NCI-H1417 (cell line): ENCODE data around the gene RASGEF1C.

ENCODE experiments used
- DNase-seq, 3 experiments: peaks; one replicate each; lab custom pipeline; 2025; lab: John Stamatoyannopoulos, UW

The RASGEF1C gene

DNA sequence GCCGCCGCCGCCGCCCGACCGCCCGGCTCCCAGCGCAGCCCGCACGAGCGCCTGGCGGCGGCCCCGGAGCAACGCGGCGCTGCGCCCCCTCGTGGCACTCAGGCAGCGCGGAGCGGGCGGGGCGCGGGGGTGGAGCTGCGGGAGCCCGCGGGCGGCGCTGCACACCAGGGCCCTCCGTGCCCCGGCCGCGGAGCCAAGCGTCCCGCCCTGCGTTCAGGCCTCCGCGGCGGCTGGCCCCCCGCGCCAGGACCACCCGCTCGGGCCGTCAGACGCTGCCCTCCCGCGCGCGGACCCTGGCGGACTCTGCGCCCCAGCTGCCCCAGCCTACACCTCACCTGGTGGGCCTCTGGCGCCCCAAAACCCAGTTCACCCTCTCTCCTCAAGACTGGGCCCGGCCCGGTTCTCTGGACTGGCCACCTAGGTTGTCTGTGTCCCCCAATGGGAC is at the start of gene RASGEF1C:
RASGEF1C (minus strand) TSS at position 75 of the 445 bp plus-strand sequence. CDS start 71,159 bp downstream, outside the sequence.
- peak; percentile 32 to 60 (median 43) for DNase-seq

GRCh38 chr5:180253036-180253824 is 44.2 kb upstream of the RASGEF1C start:
- DNase-seq = no peak

DNA sequence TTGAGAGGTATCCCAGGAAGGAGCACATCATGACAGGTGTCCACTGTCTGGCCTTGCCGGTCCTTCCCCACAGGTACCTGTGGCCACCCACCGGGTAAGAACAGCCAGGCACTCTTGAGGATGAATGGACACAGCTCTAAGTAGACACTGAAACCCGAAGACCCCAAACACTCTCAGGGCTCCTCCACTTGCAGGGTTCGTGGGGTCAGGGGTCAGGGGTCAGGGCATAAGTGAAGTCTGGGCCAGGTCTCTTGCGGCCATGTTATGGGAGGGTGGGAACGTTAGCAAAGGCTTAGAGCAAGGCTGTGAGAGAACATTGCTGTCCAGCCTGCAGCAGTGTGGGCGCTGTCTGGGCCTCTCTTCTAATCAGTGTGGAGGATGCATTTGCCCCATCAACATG is 42.9 kb upstream of the RASGEF1C start:
- no peak for DNase-seq

GRCh38 chr5:180251141-180251540 is 42.1 kb upstream of the RASGEF1C start:
- no peak for DNase-seq

- DNase-seq = no peak
Observed at GRCh38 chr5:180250329-180250728, 41.3 kb upstream of the RASGEF1C start.

DNA sequence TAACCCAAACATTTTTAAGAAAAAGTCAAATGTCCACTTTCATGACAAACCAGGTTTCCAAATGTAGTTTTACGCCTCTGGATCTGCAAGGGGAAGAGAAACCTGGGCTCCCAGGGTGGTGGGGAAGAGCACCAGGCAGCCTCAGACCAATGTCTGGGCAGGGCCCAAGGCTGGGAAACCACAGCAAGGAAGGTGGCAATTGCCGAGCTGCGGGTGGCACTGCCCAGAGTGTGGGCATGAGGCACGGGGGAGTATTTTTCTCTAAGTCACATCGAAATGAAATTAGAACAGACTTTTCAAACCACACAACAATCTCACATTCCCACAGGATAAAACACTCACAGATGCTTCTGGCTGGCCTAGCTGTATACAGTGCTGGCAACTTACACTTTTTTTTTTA is 32.6 kb upstream of the RASGEF1C start:
- no peak for DNase-seq

- no peak for DNase-seq
Observed at GRCh38 chr5:180238631-180239030, 29.6 kb upstream of the RASGEF1C start.

GRCh38 chr5:180235846-180236245 is 26.8 kb upstream of the RASGEF1C start:
- no peak for DNase-seq

DNA sequence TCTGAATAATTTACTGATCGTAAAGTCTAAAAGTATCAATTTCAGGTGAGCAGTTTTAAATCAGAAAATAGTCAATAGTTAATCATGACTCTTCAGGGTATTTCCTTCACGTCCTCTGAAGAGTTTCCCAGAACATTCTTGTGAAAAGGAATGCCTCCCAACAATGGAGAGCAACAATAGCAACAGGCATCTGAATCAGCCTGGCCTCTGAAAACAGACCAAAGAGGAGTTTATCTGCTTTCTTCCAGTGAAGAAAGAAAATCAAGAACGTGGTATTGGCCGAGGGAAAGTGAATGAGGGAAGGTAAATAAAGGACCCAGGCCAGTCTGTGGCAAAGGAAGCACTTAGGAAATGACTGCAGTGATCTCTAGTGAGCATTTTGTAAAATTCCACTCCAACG is 26.1 kb upstream of the RASGEF1C start:
- DNase-seq = no peak

- DNase-seq = no peak
Observed at GRCh38 chr5:180234271-180234670, 25.3 kb upstream of the RASGEF1C start.

DNA sequence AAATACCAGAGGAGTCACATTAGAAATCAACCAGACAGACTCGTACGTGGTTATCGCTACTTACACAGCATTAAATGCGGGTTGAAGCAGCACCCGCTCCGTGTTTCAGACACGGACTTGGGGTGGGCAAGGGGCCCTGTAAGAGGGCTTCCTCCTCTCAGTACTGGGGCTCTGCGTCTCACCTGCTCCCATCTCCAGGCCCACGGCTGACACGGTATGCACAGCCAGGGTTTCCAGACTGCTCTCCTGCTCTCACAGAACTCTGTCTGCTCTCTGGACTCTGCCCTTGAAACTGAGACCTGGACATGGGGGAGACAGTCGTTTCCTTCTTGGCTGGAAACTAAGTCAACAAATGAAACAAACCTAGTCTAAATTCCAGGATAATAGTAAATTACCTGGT is 24.7 kb upstream of the RASGEF1C start:
- DNase-seq = no peak

- DNase-seq = no peak
Observed at GRCh38 chr5:180230017-180230416, 21.0 kb upstream of the RASGEF1C start.

DNA sequence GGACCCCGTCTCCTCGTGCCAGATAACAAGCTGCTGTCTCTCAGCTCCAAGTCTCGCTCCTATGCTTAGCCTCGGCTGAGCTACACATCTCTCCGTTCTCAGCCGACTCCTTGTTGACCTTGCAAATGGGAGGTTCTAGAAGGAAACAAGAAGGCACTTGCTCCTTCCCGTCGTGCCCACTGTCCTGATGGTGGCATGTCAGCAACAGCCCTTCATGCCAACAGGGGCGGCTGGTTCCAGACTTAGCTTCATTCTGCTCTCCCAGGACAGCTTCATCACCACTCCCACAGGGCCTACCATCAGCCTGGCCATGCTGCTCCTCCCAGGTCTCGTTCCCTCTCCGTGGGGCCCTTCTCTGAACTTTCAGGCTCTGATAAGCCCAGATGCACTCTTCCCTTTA is 13.0 kb upstream of the RASGEF1C start:
- no peak for DNase-seq

DNA sequence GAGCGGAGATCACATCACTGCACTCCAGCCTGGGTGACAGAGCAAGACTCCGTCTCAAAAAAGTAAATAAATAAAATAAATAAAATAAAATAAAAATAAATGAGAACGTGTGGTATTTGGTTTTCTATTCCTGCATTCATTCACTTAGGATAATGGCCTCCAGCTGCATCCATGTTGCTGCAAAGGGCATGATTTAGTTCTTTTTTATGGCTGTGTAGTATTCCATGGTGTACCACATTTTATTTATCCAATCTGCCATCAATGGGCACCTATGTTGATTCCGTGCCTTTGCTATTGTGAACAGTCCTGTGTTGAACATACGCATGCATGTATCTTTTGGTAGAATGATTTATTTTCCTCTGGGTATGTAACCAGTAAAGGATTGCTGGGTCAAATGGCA is 8.8 kb upstream of the RASGEF1C start:
- no peak for DNase-seq

GRCh38 chr5:180216646-180217171 is 7.7 kb upstream of the RASGEF1C start:
- DNase-seq = no peak

GRCh38 chr5:180215783-180216630 is 7.0 kb upstream of the RASGEF1C start:
- DNase-seq = no peak

DNA sequence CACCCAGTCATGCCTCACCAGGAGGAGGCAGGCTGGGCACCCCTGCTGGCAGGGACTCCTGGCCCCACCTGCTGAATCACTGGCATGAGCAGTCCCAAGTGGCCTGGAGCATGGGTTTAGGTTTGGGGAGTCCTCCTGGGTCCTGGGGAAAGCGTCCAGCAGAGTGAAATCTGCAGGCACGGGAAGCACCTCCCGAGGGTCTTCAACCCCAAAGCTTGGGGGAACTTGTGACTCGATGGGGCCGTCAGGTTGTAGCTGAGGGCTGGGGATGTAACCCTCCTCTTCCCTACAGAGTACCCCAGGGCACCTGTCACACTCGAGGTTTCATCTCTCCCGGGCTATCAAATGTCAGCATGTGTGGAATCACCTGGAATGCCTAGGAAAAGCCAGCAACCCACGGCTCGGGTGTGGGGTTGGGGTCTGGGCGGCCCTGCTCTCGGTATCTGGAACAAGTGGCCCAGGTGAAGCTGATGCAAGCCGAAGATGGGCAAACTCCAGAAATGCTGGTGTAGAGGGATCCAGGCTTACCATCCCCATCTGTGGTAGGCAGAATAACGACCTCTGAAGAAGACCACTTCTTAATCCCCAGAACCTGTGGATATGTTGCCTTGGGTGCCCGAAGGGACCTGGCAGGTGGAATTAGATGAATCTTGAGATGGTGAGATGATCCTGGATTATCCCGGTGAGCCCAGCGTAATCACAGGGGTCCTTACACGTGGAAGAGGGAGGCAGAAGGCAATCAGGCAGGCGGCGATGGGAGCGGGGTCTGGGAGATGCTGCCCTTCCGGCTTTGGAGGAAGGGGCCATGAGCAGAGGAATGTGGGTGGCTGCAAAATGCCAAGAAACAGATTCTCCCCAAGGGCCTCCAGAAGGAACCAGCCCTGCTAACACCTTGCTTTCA is 6.1 kb upstream of the RASGEF1C start:
- DNase-seq = no peak

DNA sequence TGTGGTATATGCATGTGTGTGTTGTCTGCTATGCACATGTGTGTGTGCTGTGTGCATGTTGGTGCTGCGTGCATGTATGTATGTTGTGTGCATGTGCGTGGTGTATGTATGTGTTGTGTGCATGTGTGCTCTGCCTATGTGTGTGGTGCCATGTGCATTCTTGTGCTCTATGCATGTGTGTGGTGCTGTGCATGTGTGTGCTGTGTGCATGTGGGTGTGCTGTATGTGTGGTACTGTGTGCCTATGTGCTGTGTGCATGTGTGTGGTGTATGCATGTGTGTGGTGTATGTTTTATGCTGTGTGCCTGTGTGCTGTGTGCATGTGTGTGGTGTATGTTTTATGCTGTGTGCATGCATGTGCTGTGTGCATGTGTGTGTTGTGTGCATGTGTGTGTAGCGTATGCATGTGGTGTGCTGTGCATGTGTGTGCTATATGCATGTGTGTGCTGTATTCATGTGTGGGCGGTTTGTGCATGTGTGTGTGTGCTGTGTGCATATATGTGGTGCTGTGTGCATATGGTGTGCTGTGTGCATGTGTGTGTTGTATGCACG is 4.7 kb upstream of the RASGEF1C start:
- no peak for DNase-seq

DNA sequence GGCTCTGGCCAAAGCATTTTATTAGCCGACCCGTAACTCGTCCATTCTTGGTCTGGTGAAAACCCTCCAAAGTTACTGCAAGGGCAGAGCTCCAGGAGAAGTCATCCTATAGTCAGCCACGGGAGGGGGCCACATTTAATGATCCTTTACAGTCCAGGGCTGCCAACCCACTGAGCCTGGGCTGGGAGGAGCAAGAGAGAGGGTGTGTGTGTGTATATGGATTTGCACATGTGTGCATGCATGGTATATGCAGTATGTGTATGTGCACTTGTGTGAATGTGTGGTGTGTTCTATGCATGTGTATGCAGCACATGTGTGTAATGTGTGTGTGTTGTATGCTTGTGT is 4.2 kb upstream of the RASGEF1C start:
- DNase-seq = no peak

DNA sequence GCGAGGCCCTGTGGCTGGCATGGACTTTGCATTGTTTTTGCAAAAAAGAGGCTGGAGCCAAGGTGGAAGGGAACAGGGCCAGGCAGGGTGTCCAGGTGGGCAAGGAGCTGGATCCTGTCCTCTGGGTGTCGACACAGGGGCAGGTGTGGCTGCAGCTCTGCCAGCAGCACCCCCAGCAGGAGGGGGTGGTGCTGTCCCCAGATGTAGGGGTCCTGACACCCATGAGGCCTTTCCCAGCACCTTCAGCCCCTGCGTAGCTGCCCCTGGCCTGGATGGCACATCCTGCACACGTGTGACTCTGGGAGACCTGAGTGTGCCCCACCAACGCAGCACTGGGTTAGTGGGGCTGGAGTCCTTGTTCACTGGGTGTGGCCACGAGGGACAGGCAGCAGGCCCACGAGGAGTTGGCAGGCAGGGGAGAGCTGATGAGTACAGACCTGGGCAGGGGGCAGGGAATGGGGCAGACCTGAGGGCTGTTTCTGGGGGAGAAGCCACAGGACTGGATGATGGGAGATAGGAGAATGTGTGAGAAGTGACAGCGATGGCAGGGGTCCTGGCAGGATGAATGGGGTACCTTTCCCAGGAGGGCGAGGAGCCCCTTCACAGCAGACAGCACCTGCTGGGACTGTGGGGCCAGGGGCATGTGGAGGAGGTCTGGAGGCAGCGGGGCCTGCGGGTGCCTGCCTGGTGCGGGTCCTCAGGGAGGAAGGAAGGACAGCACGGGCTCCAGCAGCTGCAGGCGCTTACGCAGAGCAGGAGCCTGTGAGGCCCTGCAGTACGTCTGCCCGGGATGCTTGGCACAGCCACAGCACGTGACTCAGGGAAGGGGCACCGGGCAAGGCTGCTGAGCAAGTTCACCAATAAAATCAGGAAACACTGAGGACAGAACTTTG is 3.6 kb upstream of the RASGEF1C start:
- peak in 1 of 3 experiments; percentile 2 for DNase-seq

DNA sequence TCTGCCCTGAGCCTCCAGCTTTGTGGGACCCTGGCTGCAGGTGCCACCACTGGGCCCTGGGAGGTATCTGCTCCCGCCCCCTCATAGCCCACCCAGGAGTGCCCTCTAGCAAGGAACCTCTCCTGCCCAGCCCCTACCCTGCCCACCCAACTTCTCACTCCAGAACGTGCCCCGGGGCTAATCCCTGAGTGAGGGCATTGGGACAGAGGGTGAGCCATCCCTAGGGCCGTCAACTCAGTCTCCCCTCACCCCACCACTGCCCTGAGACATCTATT is 2.7 kb upstream of the RASGEF1C start:
- no peak for DNase-seq
